GM12878 (cell line): ENCODE measurements around the gene SULT6B1. TPM values are rescaled to one million over a fixed set of nuclear protein-coding genes. Genes with fewer than 3 reads are reported as not detected.

Source experiments
- ATAC-seq: fragments of 200-7000 bp; cut with Tn5 transposase; 3 replicates; pipeline ENCODE4 v1.9.1; 2020; ENCODE audit warnings: mild to moderate bottlenecking, moderate library complexity
- BruUV-seq: library from RNA; stranded (reverse); fragments of 400-500 nt; replicated peaks from 2 replicates; lab custom pipeline; 2021; lab: Mats Ljungman, UMichigan
- CTCF ChIA-PET: fragments of 300-600 bp; sonication (Branson Sonifier 250); formaldehyde crosslinking; extraction: SDS; loops from one replicate; lab custom pipeline; 2021; ENCODE audit warnings: inconsistent platforms; lab: Yijun Ruan, JAX
- POLR2A ChIA-PET: fragments of 350-600 bp; formaldehyde crosslinking; extraction: SDS; loops from one replicate; lab custom pipeline; 2021; ENCODE audit warnings: inconsistent platforms; lab: Charles Lee
- RAD21 ChIA-PET: fragments of 300-600 bp; sonication (Branson Sonifier 250); formaldehyde crosslinking; loops from one replicate; lab custom pipeline; 2023; ENCODE audit warnings: antibody characterized with exemption; ENCODE audit not compliant: unreplicated experiment; lab: Charles Lee
- SMC1A ChIA-PET: fragments of 300-600 bp; sonication (Branson Sonifier 250); formaldehyde crosslinking; loops from one replicate; lab custom pipeline; 2023; ENCODE audit not compliant: unreplicated experiment, uncharacterized antibody; lab: Charles Lee
- DNase-seq: peaks from one replicate; pipeline ENCODE4 v3.0.0-alpha.2; 2011; ENCODE audit warnings: low read depth, low spot score
- FAIRE-seq: peaks from 3 replicates; lab custom pipeline; 2011; peaks lifted over from hg19 to GRCh38; lab: Jason Lieb, UNC
- H2AFZ ChIP-seq: 2 replicates; pipeline ENCODE4 v1.6.0; 2011; ENCODE audit warnings: low read depth, low read length, control low read depth; ENCODE audit not compliant: control insufficient read depth
- H3K27ac ChIP-seq: 2 replicates; pipeline ENCODE4 v1.5.1; 2011; ENCODE audit warnings: control low read depth; ENCODE audit not compliant: control insufficient read depth, insufficient read depth
- H3K27me3 ChIP-seq, 2 experiments: replicated peaks in 1 of 2; 2 replicates each; pipeline versions ENCODE4 v1.6.0 to v1.6.1; 2011; ENCODE audit warnings: low read length in 1 of 2; ENCODE audit not compliant: control insufficient read depth in 2 of 2, insufficient read depth in 2 of 2
- H3K36me3 ChIP-seq, 2 experiments: 2 replicates each; pipeline ENCODE4 v1.5.1; 2011; ENCODE audit warnings: low read length in 1 of 2; ENCODE audit not compliant: control insufficient read depth in 2 of 2, insufficient read depth in 2 of 2
- H3K4me1 ChIP-seq: 2 replicates; pipeline ENCODE4 v1.6.1; 2011; ENCODE audit warnings: mild to moderate bottlenecking, low read length, moderate library complexity, mixed read lengths; ENCODE audit not compliant: control insufficient read depth, insufficient read depth
- H3K4me2 ChIP-seq: 2 replicates; pipeline ENCODE4 v1.6.0; 2011; ENCODE audit warnings: control low read depth; ENCODE audit not compliant: control insufficient read depth, insufficient read depth
- H3K4me3 ChIP-seq: fragments of 200-600 bp; sonication (generic); 2 replicates; pipeline ENCODE4 v1.5.1; 2016
- H3K79me2 ChIP-seq: 2 replicates; pipeline ENCODE4 v1.6.0; 2011; ENCODE audit warnings: low read length; ENCODE audit not compliant: control insufficient read depth, insufficient read depth
- H3K9ac ChIP-seq: 2 replicates; pipeline ENCODE4 v1.8.0; 2011; ENCODE audit warnings: low read length, control low read depth, mixed read lengths; ENCODE audit not compliant: control insufficient read depth, insufficient read depth
- H3K9me3 ChIP-seq: replicated peaks from 3 replicates; pipeline ENCODE4 v1.5.1; 2011; ENCODE audit warnings: mild to moderate bottlenecking, low read length; ENCODE audit not compliant: control insufficient read depth, insufficient read depth
- H4K20me1 ChIP-seq: 2 replicates; pipeline ENCODE4 v1.6.0; 2011; ENCODE audit not compliant: control insufficient read depth, insufficient read depth
- ETV6 ChIP-seq, 2 experiments: fragments of 450-650 bp in 1 of 2; IDR thresholded peaks in 1 of 2; conservative IDR thresholded peaks in 1 of 2; 2 replicates each; pipeline ENCODE4 v1.6.1; 2014; ENCODE audit warnings: antibody characterized with exemption in 1 of 2, borderline replicate concordance in 1 of 2, low read depth in 1 of 2, mild to moderate bottlenecking in 1 of 2, moderate library complexity in 1 of 2
- JUND ChIP-seq: IDR thresholded peaks from 2 replicates; pipeline ENCODE4 v1.6.1; 2012; ENCODE audit warnings: low read depth, mild to moderate bottlenecking, low read length, improper control_type of control experiment, moderate library complexity
- KAT2A ChIP-seq: conservative IDR thresholded peaks from 2 replicates; pipeline ENCODE4 v1.6.1; 2011; ENCODE audit warnings: low read depth, low read length; ENCODE audit not compliant: control insufficient read depth
- LARP7 ChIP-seq: fragments of 450-650 bp; IDR thresholded peaks from 2 replicates; pipeline ENCODE4 v1.6.1; 2017; ENCODE audit warnings: mild to moderate bottlenecking
- NBN ChIP-seq: fragments of 450-650 bp; IDR thresholded peaks from 2 replicates; pipeline ENCODE4 v1.6.1; 2016
- PBX3 ChIP-seq: IDR thresholded peaks from 2 replicates; pipeline ENCODE4 v1.6.1; 2011; ENCODE audit warnings: mild to moderate bottlenecking, low read depth, low read length, moderate library complexity; ENCODE audit not compliant: insufficient replicate concordance
- RB1 ChIP-seq: fragments of 450-650 bp; formaldehyde crosslinking; IDR thresholded peaks from 2 replicates; pipeline ENCODE4 v1.6.1; 2017; ENCODE audit warnings: mild to moderate bottlenecking, borderline replicate concordance
- SUZ12 ChIP-seq: fragments of 200-600 bp; sonication (generic); IDR thresholded peaks from one replicate; pipeline ENCODE4 v1.6.1; 2018; ENCODE audit warnings: antibody characterized with exemption, mild to moderate bottlenecking; ENCODE audit not compliant: unreplicated experiment
- TBL1XR1 ChIP-seq: IDR thresholded peaks from 2 replicates; pipeline ENCODE4 v1.6.1; 2012; ENCODE audit warnings: low read depth, low read length, improper control_type of control experiment
- ZZZ3 ChIP-seq: IDR thresholded peaks from 2 replicates; pipeline ENCODE4 v1.6.1; 2011; ENCODE audit warnings: low read depth; ENCODE audit not compliant: control insufficient read depth, insufficient read length
- WGBS: methylation state at CpG from one replicate; pipeline ENCODE4 v1.1.6; 2016; ENCODE audit warnings: low lambda C conversion rate; ENCODE audit not compliant: insufficient replicate concordance, insufficient coverage; ENCODE audit errors: missing lambda C conversion rate; 5-methylcytosine and 5-hydroxymethylcytosine counted together
- in situ Hi-C: fragments of 300-500 bp; cut with MboI; formaldehyde crosslinking; loops from 9 replicates; pipeline ENCODE4 v1.14.3; 2018; ENCODE audit warnings: mixed read lengths
- intact Hi-C: fragments of 100-400 bp; cut with micrococcal nuclease; formaldehyde crosslinking; loops from one replicate; pipeline ENCODE4 v1.14.2; 2022; ENCODE audit not compliant: unreplicated experiment
- polyA plus RNA-seq, 11 experiments: library from polyadenylated mRNA; depleted of rRNA in 4 of 11; unstranded in 6 of 11; stranded (reverse) in 5 of 11; fragments of >200 nt; fragmentation: Nextera tagmentation in 4 of 11; fragmentation: Illumina TruSeq in 1 of 11; extraction: Ambion mirVana in 4 of 11; extraction: Trizol in 1 of 11; gene quantifications; 1 replicate in 1 of 11; 2 replicates in 10 of 11; pipeline versions ENCODE4 v1.2.1 to v1.2.3, GENCODE V29; 2011 to 2016; ENCODE audit warnings: inconsistent platforms in 2 of 11, missing spikeins in 2 of 11, low read depth in 1 of 11
- total RNA-seq, 4 experiments: library from RNA; depleted of rRNA in 3 of 4; stranded (reverse); fragments of >200 nt in 3 of 4; fragmentation: Illumina TruSeq in 1 of 4; extraction: Trizol in 1 of 4; gene quantifications; 2 replicates each; pipeline versions ENCODE4 v1.2.1 to v1.2.3, GENCODE V29; 2013 to 2021
- TF ChIP-seq, protein P1 (sequence below): fragments of 450-650 bp; IDR thresholded peaks from 2 replicates; pipeline ENCODE4 v1.6.1; 2016; ENCODE audit warnings: mild to moderate bottlenecking, moderate library complexity, borderline replicate concordance
- TF ChIP-seq, protein P2 (sequence below): fragments of 150-350 bp; IDR thresholded peaks from 2 replicates; pipeline ENCODE4 v1.6.1; 2016; ENCODE audit warnings: low read depth, low read length
- TF ChIP-seq, protein P3 (sequence below): IDR thresholded peaks from 2 replicates; pipeline ENCODE4 v1.6.1; 2012; ENCODE audit warnings: low read depth, low read length, improper control_type of control experiment

Gene SULT6B1
- total and polyA plus RNA-seq, 10 of the 15 experiments (the other 5 are each of a cell fraction or from before 2014, with no cell fraction given), result not detected

GRCh38 chr2:37154785-37155184 lies 33.7 kb downstream of the SULT6B1 start:
- RAD21 ChIA-PET, result interaction anchor here (1.2 kb wide), 1 partner anchor 65 kb away, joined by 4 read pairs; no protein-coding TSS in a partner anchor
- Histone ChIP-seq H3K27me3 (no peaks in the 10 kb centered on the region), H3K9me3 (peaks cover 2% of the 10 kb centered on the region; the same call in 1 of the 3 replicates), H3K4me1 (peaks cover 12% of the 10 kb centered on the region), H3K9ac (peak overlapping the region; percentile 97), H3K27ac (peak overlapping the region; percentile 95; the same call in 1 of the 2 replicates), H3K4me3 (peak overlapping the region; percentile 92), H3K79me2 (peaks cover 76% of the 10 kb centered on the region), H3K4me2 (peak overlapping the region; percentile 97), H4K20me1 (0 out of 2 replicates have a peak, but pooled peaks cover 3% of the 10 kb centered on the region), H3K36me3 (peaks cover 0 to 9% of the 10 kb centered on the region in 2 experiments; a peak in 1 of 4 replicates), H2AFZ (no peak overlapping the region)
- no TSS peak for BruUV-seq
- 53% methylated on average over 4 of the region's 4 CpGs for WGBS
- in situ Hi-C loops (no loop called here), intact Hi-C loops (loop anchor here (5.0 kb wide), 1 partner anchor 78 kb away; the partner anchor contains the start of genes CEBPZ and NDUFAF7)
- SMC1A ChIA-PET, result interaction anchor here (0.6 to 1.1 kb wide), 4 partner anchors 9 to 312 kb away, joined by 3 read pairs; no protein-coding TSS in a partner anchor
- CTCF ChIA-PET, result interaction anchor here (0.6 to 1.1 kb wide), 2 partner anchors 72 to 236 kb away, joined by 3 read pairs; no protein-coding TSS in a partner anchor
- ATAC-seq, result peak; percentile 28
- no peak for FAIRE-seq
- POLR2A ChIA-PET, result interaction anchor here (0.6 to 1.2 kb wide), 3 partner anchors 48 to 73 kb away, joined by 3 to 4 read pairs (median 3); no protein-coding TSS in a partner anchor
- no peak for DNase-seq
- TF ChIP-seq SUZ12 (no peak), KAT2A (no peak), LARP7 (no peak), NBN (0 out of 2 replicates have a peak, but pooled peaks have one; percentile 41), TBL1XR1 (no peak), RB1 (no peak), ZZZ3 (no peak), JUND (no peak), PBX3 (no peak), ETV6 (conservative IDR thresholded peaks at IDR 0.05 in 1 of 2, IDR thresholded peaks at IDR 0.05 in 1 of 2; ENCODE audit: borderline replicate concordance in 1 of 2, low read depth in 1 of 2) (no peak)
- TF ChIP-seq, protein P1, sequence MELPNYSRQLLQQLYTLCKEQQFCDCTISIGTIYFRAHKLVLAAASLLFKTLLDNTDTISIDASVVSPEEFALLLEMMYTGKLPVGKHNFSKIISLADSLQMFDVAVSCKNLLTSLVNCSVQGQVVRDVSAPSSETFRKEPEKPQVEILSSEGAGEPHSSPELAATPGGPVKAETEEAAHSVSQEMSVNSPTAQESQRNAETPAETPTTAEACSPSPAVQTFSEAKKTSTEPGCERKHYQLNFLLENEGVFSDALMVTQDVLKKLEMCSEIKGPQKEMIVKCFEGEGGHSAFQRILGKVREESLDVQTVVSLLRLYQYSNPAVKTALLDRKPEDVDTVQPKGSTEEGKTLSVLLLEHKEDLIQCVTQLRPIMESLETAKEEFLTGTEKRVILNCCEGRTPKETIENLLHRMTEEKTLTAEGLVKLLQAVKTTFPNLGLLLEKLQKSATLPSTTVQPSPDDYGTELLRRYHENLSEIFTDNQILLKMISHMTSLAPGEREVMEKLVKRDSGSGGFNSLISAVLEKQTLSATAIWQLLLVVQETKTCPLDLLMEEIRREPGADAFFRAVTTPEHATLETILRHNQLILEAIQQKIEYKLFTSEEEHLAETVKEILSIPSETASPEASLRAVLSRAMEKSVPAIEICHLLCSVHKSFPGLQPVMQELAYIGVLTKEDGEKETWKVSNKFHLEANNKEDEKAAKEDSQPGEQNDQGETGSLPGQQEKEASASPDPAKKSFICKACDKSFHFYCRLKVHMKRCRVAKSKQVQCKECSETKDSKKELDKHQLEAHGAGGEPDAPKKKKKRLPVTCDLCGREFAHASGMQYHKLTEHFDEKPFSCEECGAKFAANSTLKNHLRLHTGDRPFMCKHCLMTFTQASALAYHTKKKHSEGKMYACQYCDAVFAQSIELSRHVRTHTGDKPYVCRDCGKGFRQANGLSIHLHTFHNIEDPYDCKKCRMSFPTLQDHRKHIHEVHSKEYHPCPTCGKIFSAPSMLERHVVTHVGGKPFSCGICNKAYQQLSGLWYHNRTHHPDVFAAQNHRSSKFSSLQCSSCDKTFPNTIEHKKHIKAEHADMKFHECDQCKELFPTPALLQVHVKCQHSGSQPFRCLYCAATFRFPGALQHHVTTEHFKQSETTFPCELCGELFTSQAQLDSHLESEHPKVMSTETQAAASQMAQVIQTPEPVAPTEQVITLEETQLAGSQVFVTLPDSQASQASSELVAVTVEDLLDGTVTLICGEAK, result no peak
- TF ChIP-seq, protein P2, sequence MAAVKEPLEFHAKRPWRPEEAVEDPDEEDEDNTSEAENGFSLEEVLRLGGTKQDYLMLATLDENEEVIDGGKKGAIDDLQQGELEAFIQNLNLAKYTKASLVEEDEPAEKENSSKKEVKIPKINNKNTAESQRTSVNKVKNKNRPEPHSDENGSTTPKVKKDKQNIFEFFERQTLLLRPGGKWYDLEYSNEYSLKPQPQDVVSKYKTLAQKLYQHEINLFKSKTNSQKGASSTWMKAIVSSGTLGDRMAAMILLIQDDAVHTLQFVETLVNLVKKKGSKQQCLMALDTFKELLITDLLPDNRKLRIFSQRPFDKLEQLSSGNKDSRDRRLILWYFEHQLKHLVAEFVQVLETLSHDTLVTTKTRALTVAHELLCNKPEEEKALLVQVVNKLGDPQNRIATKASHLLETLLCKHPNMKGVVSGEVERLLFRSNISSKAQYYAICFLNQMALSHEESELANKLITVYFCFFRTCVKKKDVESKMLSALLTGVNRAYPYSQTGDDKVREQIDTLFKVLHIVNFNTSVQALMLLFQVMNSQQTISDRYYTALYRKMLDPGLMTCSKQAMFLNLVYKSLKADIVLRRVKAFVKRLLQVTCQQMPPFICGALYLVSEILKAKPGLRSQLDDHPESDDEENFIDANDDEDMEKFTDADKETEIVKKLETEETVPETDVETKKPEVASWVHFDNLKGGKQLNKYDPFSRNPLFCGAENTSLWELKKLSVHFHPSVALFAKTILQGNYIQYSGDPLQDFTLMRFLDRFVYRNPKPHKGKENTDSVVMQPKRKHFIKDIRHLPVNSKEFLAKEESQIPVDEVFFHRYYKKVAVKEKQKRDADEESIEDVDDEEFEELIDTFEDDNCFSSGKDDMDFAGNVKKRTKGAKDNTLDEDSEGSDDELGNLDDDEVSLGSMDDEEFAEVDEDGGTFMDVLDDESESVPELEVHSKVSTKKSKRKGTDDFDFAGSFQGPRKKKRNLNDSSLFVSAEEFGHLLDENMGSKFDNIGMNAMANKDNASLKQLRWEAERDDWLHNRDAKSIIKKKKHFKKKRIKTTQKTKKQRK, result no peak
- TF ChIP-seq, protein P3, sequence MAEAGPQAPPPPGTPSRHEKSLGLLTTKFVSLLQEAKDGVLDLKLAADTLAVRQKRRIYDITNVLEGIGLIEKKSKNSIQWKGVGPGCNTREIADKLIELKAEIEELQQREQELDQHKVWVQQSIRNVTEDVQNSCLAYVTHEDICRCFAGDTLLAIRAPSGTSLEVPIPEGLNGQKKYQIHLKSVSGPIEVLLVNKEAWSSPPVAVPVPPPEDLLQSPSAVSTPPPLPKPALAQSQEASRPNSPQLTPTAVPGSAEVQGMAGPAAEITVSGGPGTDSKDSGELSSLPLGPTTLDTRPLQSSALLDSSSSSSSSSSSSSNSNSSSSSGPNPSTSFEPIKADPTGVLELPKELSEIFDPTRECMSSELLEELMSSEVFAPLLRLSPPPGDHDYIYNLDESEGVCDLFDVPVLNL, result no peak
